Kidney (tissue), 14 donors: ENCODE results near the gene CGGBP1. TPM values are rescaled to one million over a fixed set of nuclear protein-coding genes. Genes with fewer than 3 reads are reported as not detected.

Experiments used
- DNase-seq, 5 donors: peaks; one replicate each; pipeline ENCODE4 v3.0.0-alpha.2; 2013 to 2020
- FAIRE-seq: peaks from 2 replicates; lab custom pipeline; 2012; peaks lifted over from hg19 to GRCh38; lab: Jason Lieb, UNC
- H3K27ac ChIP-seq, 2 donors: one replicate each; pipeline ENCODE4 v1.7.0; 2013; ENCODE audit warnings: low read depth in 2 of 2, low read length in 2 of 2, inconsistent platforms in 1 of 2
- H3K27me3 ChIP-seq: one replicate; pipeline ENCODE4 v1.7.1; 2013; ENCODE audit warnings: low read length, inconsistent platforms; ENCODE audit not compliant: control insufficient read depth, insufficient read depth
- H3K36me3 ChIP-seq, 3 donors: one replicate each; pipeline versions ENCODE4 v1.7.0 to v1.7.1; 2013; ENCODE audit warnings: low read length in 3 of 3, control low read depth in 1 of 3, inconsistent platforms in 1 of 3; ENCODE audit not compliant: insufficient read depth in 3 of 3, control insufficient read depth in 2 of 3
- H3K4me1 ChIP-seq, 3 donors: one replicate each; pipeline versions ENCODE4 v1.7.0 to v1.7.1; 2013; ENCODE audit warnings: low read length in 3 of 3, inconsistent platforms in 1 of 3, low read depth in 1 of 3; ENCODE audit not compliant: control insufficient read depth in 2 of 3, insufficient read depth in 2 of 3
- H3K4me3 ChIP-seq, 3 donors: one replicate each; pipeline versions ENCODE4 v1.7.0 to v1.8.1; 2013; ENCODE audit warnings: low read length in 3 of 3, control low read depth in 1 of 3, inconsistent platforms in 1 of 3
- H3K9ac ChIP-seq, 3 donors: one replicate each; pipeline versions ENCODE4 v1.7.0 to v1.7.1; 2013; ENCODE audit warnings: low read length in 3 of 3, control low read depth in 1 of 3, inconsistent platforms in 1 of 3
- H3K9me3 ChIP-seq, 3 donors: one replicate each; pipeline versions ENCODE4 v1.7.0 to v1.7.1; 2013; ENCODE audit warnings: low read length in 3 of 3, control low read depth in 1 of 3, inconsistent platforms in 1 of 3; ENCODE audit not compliant: control insufficient read depth in 2 of 3, insufficient read depth in 1 of 3
- CTCF ChIP-seq: IDR thresholded peaks from 3 replicates; pipeline ENCODE4 v1.5.1; 2012; ENCODE audit warnings: mild to moderate bottlenecking, moderate library complexity, borderline replicate concordance; ENCODE audit not compliant: insufficient read depth; ENCODE audit errors: extremely low read depth
- intact Hi-C: fragments of 100-400 bp; cut with DNase I; formaldehyde crosslinking; loops from one replicate; pipeline ENCODE4 v1.11.1; 2022
- polyA plus RNA-seq: library from polyadenylated mRNA; stranded (reverse); fragments of 350-450 nt; fragmentation: Illumina TruSeq; extraction: RNeasy Lipid Tissue Mini Kit (QIAGEN cat#74804); gene quantifications from one replicate; pipeline ENCODE4 v1.2.3, GENCODE V29; 2014; ENCODE audit warnings: low read depth, low replicate concordance; ENCODE audit not compliant: insufficient read depth
- total RNA-seq: library from RNA; stranded (reverse); fragmentation: NEBNext Ultra II Directional; extraction: Animal tissue kit (Norgen Biotek cat#: 25700); gene quantifications from one replicate; pipeline ENCODE4 v1.2.1, GENCODE V29; 2021
- donor health status: control.
- donor health status: control.
- donor health status: control.
- donor health status: control.
- donor health status: control.
- donor health status: DM: yes; HTN: yes; CAD: no.
- donor health status: Normal renal cell carcinoma (clear cell type).

Gene CGGBP1
- total and polyA plus RNA-seq, 2 donors from 2014 or later = 29.2 to 66.1 TPM

- TF ChIP-seq CTCF = no peak
- FAIRE-seq = no peak
- no peak overlapping the region for H3K27ac ChIP-seq
- DNase-seq = no peak
- no peak overlapping the region for H3K9ac ChIP-seq
- intact Hi-C loops = no loop called here
- no peaks in the 10 kb centered on the region for H3K27me3 ChIP-seq
- H3K4me1 ChIP-seq = peaks cover 0 to 6% (median 0%) of the 10 kb centered on the region in 3 donors
- H3K9me3 ChIP-seq = no peaks in the 10 kb centered on the region
- H3K4me3 ChIP-seq = no peak overlapping the region
- H3K36me3 ChIP-seq = no peaks in the 10 kb centered on the region
Measured at GRCh38 chr3:88075497-88075896, 16.7 kb upstream of the CGGBP1 start.

GRCh38 chr3:88075072-88075471 lies 16.3 kb upstream of the CGGBP1 start:
- H3K27me3 ChIP-seq = no peaks in the 10 kb centered on the region
- DNase-seq (no peak), FAIRE-seq (no peak)
- no peak overlapping the region for H3K4me3 ChIP-seq
- no peak overlapping the region for H3K27ac ChIP-seq
- intact Hi-C loops = no loop called here
- H3K36me3 ChIP-seq = no peaks in the 10 kb centered on the region
- H3K4me1 ChIP-seq = peaks cover 0 to 6% (median 0%) of the 10 kb centered on the region in 3 donors
- no peak for TF ChIP-seq CTCF
- no peak overlapping the region for H3K9ac ChIP-seq
- H3K9me3 ChIP-seq = no peaks in the 10 kb centered on the region

- no peak overlapping the region for H3K27ac ChIP-seq
- H3K27me3 ChIP-seq = no peaks in the 10 kb centered on the region
- no peak for TF ChIP-seq CTCF
- DNase-seq (no peak), FAIRE-seq (no peak)
- no peaks in the 10 kb centered on the region for H3K9me3 ChIP-seq
- no peak overlapping the region for H3K9ac ChIP-seq
- no peaks in the 10 kb centered on the region for H3K36me3 ChIP-seq
- intact Hi-C loops = no loop called here
- peaks cover 0 to 17% (median 3%) of the 10 kb centered on the region in 3 donors for H3K4me1 ChIP-seq
- H3K4me3 ChIP-seq = peak overlapping the region in 1 of 3 donors; percentile 22
Measured at GRCh38 chr3:88061746-88062145, 2.9 kb upstream of the CGGBP1 start.
